Fibroblast of mammary gland (primary cell): ENCODE data around the gene LRP5.

Experiments
- DNase-seq: peaks from one replicate; pipeline ENCODE4 v3.0.0-alpha.2; 2010; ENCODE audit warnings: low read depth
- H3K4me3 ChIP-seq: 2 replicates; pipeline ENCODE4 v1.5.1; 2011; ENCODE audit warnings: low read depth, mild to moderate bottlenecking, low read length, moderate library complexity; ENCODE audit not compliant: control insufficient read depth
- TF ChIP-seq, protein P1 (sequence below): conservative IDR thresholded peaks from 2 replicates; pipeline ENCODE4 v1.5.1; 2011; ENCODE audit warnings: low read depth, low read length, inconsistent platforms; ENCODE audit not compliant: control insufficient read depth, insufficient read depth

Gene LRP5

DNA sequence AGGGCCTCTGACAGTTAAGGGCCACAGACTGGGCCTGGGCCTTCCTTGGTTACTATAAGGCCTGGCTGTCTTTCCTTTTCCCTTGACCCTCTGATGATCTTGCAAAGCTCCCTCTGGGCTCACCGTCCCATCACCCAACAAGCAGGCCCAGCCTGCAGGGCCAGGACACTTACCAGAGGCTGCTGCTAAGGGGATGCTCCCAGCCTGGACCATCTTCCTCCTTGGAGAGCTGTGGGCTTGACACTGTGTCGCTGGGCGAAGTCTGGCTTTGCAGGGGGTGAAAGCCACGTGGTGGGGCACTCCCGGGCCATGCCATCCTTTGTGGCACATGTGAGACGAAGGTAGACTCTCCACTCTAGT is 44.5 kb upstream of the LRP5 start:
- TF ChIP-seq, protein P1, sequence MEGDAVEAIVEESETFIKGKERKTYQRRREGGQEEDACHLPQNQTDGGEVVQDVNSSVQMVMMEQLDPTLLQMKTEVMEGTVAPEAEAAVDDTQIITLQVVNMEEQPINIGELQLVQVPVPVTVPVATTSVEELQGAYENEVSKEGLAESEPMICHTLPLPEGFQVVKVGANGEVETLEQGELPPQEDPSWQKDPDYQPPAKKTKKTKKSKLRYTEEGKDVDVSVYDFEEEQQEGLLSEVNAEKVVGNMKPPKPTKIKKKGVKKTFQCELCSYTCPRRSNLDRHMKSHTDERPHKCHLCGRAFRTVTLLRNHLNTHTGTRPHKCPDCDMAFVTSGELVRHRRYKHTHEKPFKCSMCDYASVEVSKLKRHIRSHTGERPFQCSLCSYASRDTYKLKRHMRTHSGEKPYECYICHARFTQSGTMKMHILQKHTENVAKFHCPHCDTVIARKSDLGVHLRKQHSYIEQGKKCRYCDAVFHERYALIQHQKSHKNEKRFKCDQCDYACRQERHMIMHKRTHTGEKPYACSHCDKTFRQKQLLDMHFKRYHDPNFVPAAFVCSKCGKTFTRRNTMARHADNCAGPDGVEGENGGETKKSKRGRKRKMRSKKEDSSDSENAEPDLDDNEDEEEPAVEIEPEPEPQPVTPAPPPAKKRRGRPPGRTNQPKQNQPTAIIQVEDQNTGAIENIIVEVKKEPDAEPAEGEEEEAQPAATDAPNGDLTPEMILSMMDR: no peak
- DNase-seq: no peak
- H3K4me3 ChIP-seq: no peak overlapping the region

DNA sequence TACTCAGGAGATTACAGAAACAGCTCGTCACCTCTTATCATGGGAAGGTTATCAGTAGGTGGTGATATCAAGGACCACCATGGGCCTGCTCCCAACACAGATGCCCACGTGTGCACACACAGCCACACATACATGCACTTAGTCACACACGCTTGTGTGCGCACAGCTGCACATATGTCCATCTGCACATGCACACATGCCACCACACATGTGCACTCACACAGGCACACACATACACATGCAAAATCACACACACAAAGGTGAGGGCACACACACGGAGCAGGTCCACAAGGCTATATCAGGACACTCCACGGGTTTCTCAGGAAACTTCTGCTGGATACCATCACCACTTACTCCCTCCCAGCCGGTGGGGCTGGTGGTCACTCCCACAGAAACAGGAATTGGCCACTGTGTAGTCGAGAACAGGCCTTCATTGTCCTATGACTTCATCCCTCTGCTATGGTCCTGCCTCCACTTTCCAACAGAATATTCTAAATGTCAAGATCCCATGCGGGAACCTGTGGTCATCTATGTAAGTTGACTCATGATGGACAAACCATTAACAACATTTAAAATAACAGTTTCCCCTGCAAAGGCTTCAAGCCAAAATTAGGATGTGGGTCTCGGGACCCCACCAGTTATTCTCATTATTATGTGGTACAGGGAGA is 42.8 kb upstream of the LRP5 start:
- H3K4me3 ChIP-seq: peak overlapping the region; percentile 6
- TF ChIP-seq, protein P1: no peak
- peak; percentile 84 for DNase-seq

GRCh38 chr11:68270196-68271022 is 42.0 kb upstream of the LRP5 start:
- DNase-seq: no peak
- peak overlapping the region; percentile 92 for H3K4me3 ChIP-seq
- TF ChIP-seq, protein P1: no peak

DNA sequence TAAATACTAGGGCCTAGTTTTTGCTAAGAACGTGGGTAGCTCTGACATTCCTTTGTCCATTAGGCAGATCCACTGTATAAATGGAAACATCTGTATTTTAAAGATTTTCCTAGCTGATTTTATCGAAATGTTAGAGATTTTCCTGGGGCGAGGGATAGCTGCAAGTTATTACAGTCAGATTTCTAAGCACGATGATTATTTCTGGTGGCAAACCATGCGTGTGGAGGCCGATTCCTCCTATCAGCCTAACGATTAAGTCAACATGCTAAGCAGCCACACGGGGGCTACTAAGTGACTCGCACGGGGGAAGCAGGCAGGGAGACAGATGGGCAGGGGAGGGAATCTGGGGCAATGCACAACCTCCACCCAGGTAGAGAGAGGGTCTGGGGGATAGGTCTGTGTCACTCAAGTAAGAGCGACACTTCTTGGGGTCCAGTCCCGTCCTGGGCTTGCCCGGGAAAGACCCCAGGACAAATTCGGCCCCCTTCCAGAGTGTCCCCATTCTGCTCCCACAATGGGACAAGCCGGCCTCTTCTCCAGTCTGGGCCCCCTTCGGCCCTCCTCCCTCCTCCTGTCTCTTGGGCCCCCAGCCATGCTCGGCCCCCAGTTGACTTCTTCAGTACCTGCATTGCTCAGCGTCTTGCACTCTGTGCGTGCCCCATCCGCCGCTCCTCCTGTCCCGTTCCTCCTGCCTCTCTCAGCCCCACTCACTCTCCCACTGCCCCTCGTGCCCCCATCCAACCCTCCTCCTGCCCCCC is 41.2 kb upstream of the LRP5 start:
- H3K4me3 ChIP-seq: peak overlapping the region; percentile 92
- TF ChIP-seq, protein P1: peak; percentile 53
- peak; percentile 74 for DNase-seq

GRCh38 chr11:68271781-68272608 is 40.4 kb upstream of the LRP5 start, which contains the start of gene C11orf24:
Gene C11orf24, minus strand, starts transcription at chr11:68271973. Its CDS starts 8,206 bp downstream, at chr11:68263767.
- peak within 1 kb of the TSS; percentile 92 for H3K4me3 ChIP-seq
- TF ChIP-seq, protein P1: no peak
- peak; percentile 82 for DNase-seq

DNA sequence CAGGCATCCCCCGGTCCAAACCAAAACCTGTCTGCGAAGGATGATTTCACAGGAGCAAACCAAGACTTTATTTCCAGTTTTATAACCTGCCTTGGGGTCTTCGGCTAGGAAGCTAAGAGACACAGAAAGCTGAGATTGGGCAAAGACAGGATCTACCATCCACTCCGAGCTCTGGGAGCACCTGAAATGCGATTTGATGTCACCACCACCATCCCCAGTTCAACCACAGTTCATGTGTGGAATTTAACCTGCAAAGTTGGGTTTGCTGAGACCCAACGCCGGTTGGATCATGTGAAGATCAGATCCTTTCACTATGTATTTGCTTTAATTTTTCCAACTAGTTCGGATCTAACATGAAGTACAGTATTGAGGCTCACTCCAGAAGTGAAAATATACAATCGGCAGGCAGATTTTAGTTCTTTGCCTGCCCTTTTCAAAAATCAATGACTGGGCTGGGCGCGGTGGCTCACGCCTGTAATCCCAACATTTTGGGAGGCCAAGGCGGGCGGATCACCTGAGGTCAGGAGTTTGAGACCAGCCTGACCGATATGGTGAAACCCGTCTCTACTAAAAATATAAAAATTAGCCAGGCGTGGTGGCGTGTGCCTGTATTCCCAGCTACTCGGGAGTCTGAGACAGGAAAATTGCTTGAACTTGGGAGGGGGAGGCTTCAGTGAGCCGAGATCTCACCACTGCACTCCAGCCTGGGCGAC is 39.2 kb upstream of the LRP5 start:
- H3K4me3 ChIP-seq: no peak overlapping the region
- TF ChIP-seq, protein P1: no peak

More for the DNA sequence above, 39.2 kb upstream of the LRP5 start:
- no peak for DNase-seq
